ENCODE results near the gene WDR18. TPM values are rescaled to one million over a fixed set of nuclear protein-coding genes. Genes with fewer than 3 reads are reported as not detected.

Gene WDR18
- total RNA-seq, 2 experiments from 2014 or later, result 39.2 to 49.2 TPM

DNA sequence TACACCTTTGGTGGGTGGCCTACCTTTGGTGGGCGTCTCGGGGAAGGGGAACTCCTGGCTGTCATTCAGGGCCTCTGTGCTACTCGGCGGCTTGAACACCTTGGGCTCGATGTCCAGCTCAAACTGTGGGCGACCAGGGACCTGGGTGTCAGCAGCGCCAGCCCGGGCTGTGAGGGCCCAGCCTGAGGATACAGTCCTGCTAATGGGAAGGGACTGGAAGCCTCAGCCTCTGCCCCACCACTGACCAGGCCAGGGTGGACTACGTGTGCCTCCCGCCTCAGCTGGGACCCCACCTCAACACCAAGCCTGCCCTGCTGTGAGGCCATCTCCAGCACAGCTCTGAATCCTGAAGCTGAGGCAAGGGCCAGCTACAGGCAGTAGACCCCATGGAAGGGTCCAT is 29.1 kb downstream of the WDR18 start:
- Mint-ChIP-seq H3K36me3 (ENCODE audit: low read depth) (peaks cover 7% of the 10 kb centered on the region), H3K27ac (no peak overlapping the region), H3K4me1 (peaks cover 15% of the 10 kb centered on the region), H3K27me3 (no peaks in the 10 kb centered on the region), H3K4me3 (no peak overlapping the region), H3K9me3 (no peaks in the 10 kb centered on the region)
- DNase-seq, result no peak
- ChIA-PET POLR2A (no interaction called here), CTCF (no interaction called here)

DNA sequence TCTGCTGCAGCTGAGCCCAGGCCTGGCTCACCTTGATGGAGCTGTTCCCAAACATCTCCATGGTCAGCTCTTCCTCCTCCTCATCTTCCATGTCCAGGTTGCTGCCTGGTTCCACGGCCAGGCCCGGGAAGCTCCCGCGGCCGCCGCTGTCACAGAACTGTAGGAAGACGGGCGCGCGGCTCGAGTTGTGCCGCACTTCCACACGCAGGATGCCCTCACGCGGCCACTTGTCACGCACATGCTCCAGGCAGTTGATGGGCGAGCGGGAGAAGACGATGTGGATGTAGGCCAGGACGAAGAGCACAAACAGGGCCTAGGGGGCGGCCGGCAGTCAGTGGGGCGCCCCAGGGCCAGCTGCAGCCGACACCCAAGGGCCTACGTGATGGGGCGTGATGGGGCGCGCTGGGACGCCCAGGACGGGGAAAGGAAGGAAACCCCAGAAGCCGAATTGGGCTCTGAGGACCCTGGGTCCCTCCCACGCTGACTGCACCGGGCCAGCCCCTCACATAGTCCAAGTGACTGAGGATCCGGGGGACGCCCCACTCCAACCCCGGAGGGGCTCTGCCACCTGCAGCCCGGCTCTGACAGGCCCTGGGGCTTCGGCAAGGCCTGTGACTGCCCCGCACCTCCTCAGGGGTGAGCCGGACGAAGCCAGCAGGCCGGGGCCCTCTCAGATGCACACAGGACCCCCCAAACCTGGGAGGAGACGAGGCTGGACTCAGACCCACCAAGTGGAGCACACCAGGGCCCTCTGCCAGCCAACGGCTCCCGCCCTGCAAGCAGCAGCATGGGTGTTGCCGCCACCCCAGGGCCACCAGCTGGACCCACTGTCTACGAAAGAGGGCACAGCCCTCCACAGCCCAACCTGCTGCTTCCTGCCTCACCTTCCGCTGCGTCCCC is 30.3 kb downstream of the WDR18 start:
- DNase-seq, result no peak
- ChIA-PET POLR2A (no interaction called here), CTCF (interaction anchor here (0.9 kb wide), 1 partner anchor 92 kb away, joined by 5 read pairs; no protein-coding TSS in a partner anchor)
- Mint-ChIP-seq H3K4me3 (no peak overlapping the region), H3K36me3 (ENCODE audit: low read depth) (peaks cover 6% of the 10 kb centered on the region), H3K27me3 (no peaks in the 10 kb centered on the region), H3K4me1 (peaks cover 25% of the 10 kb centered on the region), H3K27ac (no peak overlapping the region), H3K9me3 (no peaks in the 10 kb centered on the region)

DNA sequence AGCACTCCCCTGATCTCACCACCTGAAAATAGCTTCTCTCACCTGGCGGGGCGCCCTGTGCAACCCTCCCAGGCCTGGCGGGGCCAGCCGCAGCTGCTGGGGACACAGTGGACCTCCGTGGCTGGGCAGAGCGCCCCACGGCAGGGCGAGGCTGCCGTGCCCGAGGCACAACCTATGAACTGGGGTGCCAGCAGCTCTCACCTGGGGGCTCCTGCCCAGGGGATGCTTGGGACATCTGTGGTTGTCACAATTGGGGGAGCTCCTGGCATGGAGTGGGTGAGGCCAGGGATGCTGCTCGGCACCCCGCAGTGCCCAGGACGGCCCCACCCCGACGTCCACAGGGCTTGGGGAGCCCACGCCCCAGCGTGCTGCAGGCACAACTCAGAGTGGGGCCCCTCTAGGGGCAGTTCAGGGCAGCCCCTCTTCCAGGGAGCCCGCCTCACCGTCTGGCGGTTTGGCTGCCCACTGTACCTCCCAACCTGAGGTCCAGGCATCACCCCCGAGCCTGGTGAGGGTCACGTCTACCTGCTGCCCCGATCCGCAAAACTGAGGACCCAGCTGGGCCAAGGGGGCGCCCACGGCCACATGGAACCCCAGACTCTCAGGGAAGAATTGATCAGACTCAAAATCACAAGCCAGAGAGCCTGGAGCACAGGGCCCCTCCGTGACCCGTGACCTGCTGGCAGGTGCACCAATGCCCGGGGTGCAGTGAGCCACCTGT is 31.1 kb downstream of the WDR18 start:
- peaks cover 4% of the 10 kb centered on the region for H3K36me3 Mint-ChIP-seq (ENCODE audit: low read depth)
- ChIA-PET POLR2A (no interaction called here), CTCF (interaction anchor here (0.9 kb wide), 1 partner anchor 93 kb away, joined by 5 read pairs; no protein-coding TSS in a partner anchor)
- no peaks in the 10 kb centered on the region for H3K9me3 Mint-ChIP-seq
- no peaks in the 10 kb centered on the region for H3K27me3 Mint-ChIP-seq
- H3K4me3 Mint-ChIP-seq, result no peak overlapping the region
- H3K4me1 Mint-ChIP-seq, result peaks cover 25% of the 10 kb centered on the region
- DNase-seq, result no peak
- no peak overlapping the region for H3K27ac Mint-ChIP-seq

DNA sequence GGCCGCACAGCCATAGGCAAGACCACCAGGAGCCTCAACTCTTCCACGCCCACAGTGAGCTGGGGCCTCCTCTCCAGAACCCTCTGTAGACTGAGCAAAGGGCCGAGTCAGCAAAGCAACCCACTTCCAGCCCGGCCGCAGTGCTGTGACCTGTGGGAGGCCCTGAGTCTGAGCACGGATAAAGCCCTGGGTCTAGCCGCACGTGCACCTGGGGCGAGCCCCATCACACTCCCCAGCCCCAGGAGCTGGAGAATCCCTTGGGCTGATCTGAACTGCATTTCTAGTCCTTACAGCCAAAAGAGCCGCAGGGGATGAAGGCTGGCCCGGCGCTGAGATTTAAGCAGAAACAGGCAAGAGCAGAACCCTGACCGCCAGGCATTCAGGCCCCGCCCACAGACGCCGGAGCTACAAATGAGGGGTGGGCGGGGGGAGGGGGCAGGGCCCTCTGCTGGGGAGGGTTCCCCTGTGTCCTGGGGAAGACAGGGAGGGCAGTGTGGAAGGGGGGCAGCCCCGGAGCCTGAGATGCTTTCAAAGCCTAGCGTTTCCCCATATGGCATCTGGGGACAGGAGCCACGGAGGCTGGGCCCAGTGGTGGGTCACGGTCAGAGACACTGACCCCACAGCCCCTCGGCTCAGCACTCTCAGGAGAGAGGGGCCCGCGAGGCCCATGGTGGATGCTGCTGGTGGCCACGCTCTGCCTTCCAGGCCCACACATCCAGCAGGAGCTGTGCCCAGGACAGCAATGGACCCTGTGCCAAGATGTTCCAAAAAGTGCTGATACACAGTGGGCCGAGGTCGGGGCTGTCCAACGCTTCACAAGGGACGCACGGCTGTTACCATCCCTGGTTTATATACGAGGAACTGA is 31.9 kb downstream of the WDR18 start:
- peaks cover 25% of the 10 kb centered on the region for H3K4me1 Mint-ChIP-seq
- ChIA-PET CTCF (interaction anchor here (1.1 to 1.3 kb wide), 2 partner anchors 52 to 228 kb away, joined by 4 read pairs; no protein-coding TSS in a partner anchor), POLR2A (no interaction called here)
- no peak overlapping the region for H3K4me3 Mint-ChIP-seq
- H3K9me3 Mint-ChIP-seq, result no peaks in the 10 kb centered on the region
- H3K27me3 Mint-ChIP-seq, result no peaks in the 10 kb centered on the region
- peaks cover 4% of the 10 kb centered on the region for H3K36me3 Mint-ChIP-seq (ENCODE audit: low read depth)
- no peak overlapping the region for H3K27ac Mint-ChIP-seq
- no peak for DNase-seq

DNA sequence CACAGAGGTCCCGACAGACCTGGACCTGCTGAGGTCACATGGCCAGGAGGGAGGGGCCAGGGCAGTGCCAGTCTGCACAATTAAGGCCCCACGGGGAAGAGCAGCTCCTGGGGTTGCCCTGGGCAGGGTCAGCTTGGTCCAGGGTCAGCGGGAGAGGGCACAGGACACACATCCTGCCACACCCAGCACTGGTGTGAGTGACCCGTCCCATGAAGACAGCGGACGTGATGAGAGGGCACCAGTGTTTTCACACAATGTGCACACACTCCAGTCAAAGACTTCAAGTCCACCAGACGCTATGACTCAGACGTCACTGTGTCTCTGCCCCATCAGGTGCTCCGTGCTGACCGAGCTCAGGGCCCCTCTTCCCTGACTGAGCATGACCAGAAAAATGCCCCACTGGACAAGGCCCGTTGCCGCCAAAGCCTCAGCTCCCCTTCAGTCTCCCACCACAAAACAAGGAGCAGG is 32.5 kb downstream of the WDR18 start:
- H3K27ac Mint-ChIP-seq, result peak overlapping the region; percentile 57
- H3K4me1 Mint-ChIP-seq, result peaks cover 31% of the 10 kb centered on the region
- no peak overlapping the region for H3K4me3 Mint-ChIP-seq
- POLR2A ChIA-PET, result no interaction called here
- peaks cover 4% of the 10 kb centered on the region for H3K36me3 Mint-ChIP-seq (ENCODE audit: low read depth)
- DNase-seq, result no peak
- H3K27me3 Mint-ChIP-seq, result no peaks in the 10 kb centered on the region
- CTCF ChIA-PET, result interaction anchor here (1.1 to 1.3 kb wide), 2 partner anchors 51 to 228 kb away, joined by 4 read pairs; no protein-coding TSS in a partner anchor
- no peaks in the 10 kb centered on the region for H3K9me3 Mint-ChIP-seq

DNA sequence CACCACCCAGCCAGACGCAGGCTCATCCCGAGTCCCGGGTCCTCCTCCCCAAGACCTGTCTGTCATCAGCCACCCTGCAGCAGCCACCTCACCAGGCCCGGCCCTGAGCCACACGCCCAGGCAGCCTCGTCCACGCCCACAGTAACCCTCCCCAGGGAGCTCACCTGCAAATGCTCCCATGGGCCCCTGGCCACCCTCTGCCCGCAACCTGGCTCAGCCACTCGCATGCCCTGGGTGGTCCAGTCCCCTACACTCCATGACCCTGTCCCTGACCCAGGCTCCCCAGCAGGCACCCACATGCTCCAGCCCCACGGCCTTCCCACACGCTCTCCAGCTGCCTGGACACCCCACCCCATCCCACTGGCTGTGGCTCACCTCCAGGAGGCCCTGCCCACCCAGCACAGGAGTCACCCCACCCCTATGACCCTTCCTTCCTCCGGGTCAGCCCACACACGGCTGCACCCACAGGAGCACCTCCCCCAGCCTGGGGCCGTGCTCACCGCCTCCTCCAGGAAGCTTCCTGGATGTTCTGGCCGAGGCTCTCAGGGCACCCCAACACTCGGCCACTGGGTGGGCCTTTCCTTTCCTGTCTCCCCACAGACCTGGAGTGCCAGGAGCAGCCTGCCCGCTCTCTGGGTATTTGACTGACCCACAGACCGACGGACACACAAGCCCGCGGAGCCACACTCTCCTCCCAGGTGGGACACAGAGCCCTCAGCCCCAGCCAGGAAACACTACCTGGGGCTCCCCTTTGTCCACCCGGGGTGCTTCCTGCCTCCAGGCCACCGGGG is 33.2 kb downstream of the WDR18 start:
- Mint-ChIP-seq H3K9me3 (no peaks in the 10 kb centered on the region), H3K27me3 (no peaks in the 10 kb centered on the region), H3K27ac (peak overlapping the region; percentile 57), H3K4me3 (no peak overlapping the region), H3K4me1 (peaks cover 33% of the 10 kb centered on the region), H3K36me3 (ENCODE audit: low read depth) (peaks cover 4% of the 10 kb centered on the region)
- DNase-seq, result no peak
- POLR2A ChIA-PET, result no interaction called here
- CTCF ChIA-PET, result interaction anchor here (0.6 to 1.3 kb wide), 2 partner anchors 50 to 60 kb away, joined by 3 to 4 read pairs; no protein-coding TSS in a partner anchor

DNA sequence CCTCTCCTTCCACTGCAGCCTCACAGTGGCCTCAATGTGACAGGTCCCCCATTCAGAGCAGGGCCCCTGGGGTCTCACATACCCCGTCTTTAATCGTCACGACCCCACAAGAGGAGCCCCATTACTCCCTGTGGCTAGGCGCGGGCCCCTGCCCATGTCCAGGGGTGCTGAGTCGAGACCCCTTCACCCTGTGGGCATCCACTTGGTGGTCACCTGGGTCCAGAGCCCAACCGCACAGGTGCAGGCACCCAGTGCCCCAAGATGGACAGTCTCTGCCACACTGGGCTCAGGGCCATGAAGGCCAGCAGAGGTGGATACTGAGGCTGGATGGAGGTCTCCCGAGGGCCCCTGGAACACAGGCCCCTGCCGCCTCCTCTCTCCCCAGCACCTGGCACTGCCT is 33.8 kb downstream of the WDR18 start:
- Mint-ChIP-seq H3K27me3 (no peaks in the 10 kb centered on the region), H3K4me3 (no peak overlapping the region), H3K36me3 (ENCODE audit: low read depth) (peaks cover 4% of the 10 kb centered on the region), H3K9me3 (no peaks in the 10 kb centered on the region), H3K27ac (no peak overlapping the region), H3K4me1 (peaks cover 33% of the 10 kb centered on the region)
- POLR2A ChIA-PET, result no interaction called here
- no peak for DNase-seq
- CTCF ChIA-PET, result no interaction called here

DNA sequence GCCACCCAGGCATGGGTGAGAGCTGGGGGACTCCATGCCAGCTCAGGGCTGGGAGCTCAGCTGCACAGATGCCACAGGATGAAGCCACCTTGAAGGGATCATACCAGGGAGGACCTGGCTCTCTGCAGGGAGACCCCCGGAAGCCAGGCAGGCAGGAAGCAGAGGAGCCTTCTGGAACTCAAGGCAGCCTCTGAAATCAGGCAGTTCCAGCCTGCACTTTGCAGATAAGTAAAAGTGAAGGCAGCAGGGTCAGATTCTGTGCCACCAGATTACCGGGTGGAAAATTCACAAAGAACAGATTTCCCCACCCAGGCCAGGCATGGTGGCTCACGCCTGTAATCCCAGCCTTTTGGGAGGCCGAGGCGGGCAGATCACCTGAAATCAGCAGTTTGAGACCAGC is 34.2 kb downstream of the WDR18 start:
- CTCF ChIA-PET, result interaction anchor here (1.9 kb wide), 1 partner anchor 46 kb away, joined by 4 read pairs; no protein-coding TSS in a partner anchor
- Mint-ChIP-seq H3K4me1 (peaks cover 33% of the 10 kb centered on the region), H3K36me3 (ENCODE audit: low read depth) (peaks cover 4% of the 10 kb centered on the region), H3K4me3 (peak overlapping the region; percentile 96), H3K9me3 (no peaks in the 10 kb centered on the region), H3K27ac (peak overlapping the region; percentile 72), H3K27me3 (no peaks in the 10 kb centered on the region)
- no peak for DNase-seq
- POLR2A ChIA-PET, result no interaction called here

DNA sequence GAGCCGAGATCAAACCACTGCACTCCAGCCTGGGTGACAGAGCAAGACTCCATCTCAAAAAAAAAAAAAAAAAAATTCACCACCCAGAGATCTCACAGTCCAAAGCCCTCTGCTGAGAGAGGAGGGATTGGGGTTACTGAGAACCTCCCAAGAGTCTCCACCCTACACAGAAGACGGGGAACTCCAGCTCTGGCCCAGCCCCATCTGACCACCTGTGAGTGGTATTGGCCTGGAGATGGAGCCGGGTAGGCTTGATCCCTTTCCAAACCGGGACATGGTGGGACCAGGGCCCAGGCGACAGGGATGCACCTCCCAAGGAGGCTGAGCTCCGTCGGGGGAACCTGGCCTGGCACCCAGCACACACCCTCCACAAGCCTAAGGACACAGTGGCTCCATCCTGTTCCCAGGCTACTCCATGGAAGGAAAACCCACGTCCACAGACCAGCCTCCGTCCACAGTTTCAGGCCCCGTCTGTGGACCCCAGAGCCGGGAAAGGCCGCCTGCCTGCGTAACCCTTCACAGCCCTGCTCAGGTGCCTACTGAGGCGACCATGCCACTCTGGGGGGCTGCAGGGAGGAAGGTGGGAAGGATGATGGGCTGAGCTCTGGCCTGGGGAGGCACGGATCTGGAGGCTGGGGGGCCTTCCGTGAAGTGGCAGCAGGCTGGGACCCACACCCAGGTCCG is 34.9 kb downstream of the WDR18 start:
- POLR2A ChIA-PET, result no interaction called here
- H3K27me3 Mint-ChIP-seq, result no peaks in the 10 kb centered on the region

DNA sequence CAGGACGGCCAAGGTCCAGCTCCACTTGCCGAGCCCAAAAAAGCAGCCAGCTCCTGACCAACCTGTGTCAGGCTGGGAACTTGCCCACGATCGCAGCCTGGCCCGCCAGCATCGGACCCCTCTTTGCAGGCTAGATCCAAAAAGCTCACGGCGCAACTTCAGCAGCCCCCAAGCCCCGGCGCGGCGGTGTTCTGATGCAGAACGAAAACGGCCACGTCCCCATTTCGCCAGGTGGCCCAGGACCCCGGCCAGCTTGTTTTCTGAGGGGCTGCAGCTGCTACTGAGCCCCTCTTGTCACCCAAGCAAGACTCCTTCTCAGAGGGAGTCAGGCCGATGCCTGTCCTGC is 35.4 kb downstream of the WDR18 start:
- ChIA-PET CTCF (interaction anchor here (0.6 to 1.9 kb wide), 3 partner anchors 45 to 225 kb away, joined by 3 to 4 read pairs (median 4); no protein-coding TSS in a partner anchor), POLR2A (interaction anchor here (1.1 kb wide), 1 partner anchor 11 kb away, joined by 3 read pairs; no protein-coding TSS in a partner anchor)
- Mint-ChIP-seq H3K27me3 (no peaks in the 10 kb centered on the region), H3K9me3 (no peaks in the 10 kb centered on the region), H3K4me3 (peak overlapping the region; percentile 96), H3K27ac (peak overlapping the region; percentile 91), H3K4me1 (peaks cover 35% of the 10 kb centered on the region), H3K36me3 (ENCODE audit: low read depth) (peaks cover 4% of the 10 kb centered on the region)
- no peak for DNase-seq

More for the DNA sequence above, 34.9 kb downstream of the WDR18 start:
- CTCF ChIA-PET, result interaction anchor here (0.6 to 1.9 kb wide), 4 partner anchors 46 to 1122 kb away, joined by 3 to 4 read pairs (median 4); no protein-coding TSS in a partner anchor
- H3K27ac Mint-ChIP-seq, result peak overlapping the region; percentile 72
- peak overlapping the region; percentile 96 for H3K4me3 Mint-ChIP-seq
- peaks cover 4% of the 10 kb centered on the region for H3K36me3 Mint-ChIP-seq (ENCODE audit: low read depth)
- H3K9me3 Mint-ChIP-seq, result no peaks in the 10 kb centered on the region
- H3K4me1 Mint-ChIP-seq, result peaks cover 35% of the 10 kb centered on the region
- DNase-seq, result no peak
